Esophagus muscularis mucosa (tissue), 3 donors: ENCODE data around the gene TSHR.

Source experiments
- CTCF ChIP-seq, 3 experiments: fragments of 200-600 bp in 2 of 3; fragments of 450-650 bp in 1 of 3; sonication (generic) in 2 of 3; IDR thresholded peaks; one replicate each; pipeline ENCODE4 v1.5.1; 2017 to 2019; ENCODE audit warnings: antibody characterized with exemption in 3 of 3, mild to moderate bottlenecking in 2 of 3, moderate library complexity in 1 of 3
- POLR2AphosphoS5 ChIP-seq, 2 donors: sonication (generic); formaldehyde crosslinking; IDR thresholded peaks; one replicate each; pipeline ENCODE4 v1.6.1; 2017; ENCODE audit warnings: antibody characterized with exemption in 2 of 2

GRCh38 chr14:81165188-81165587, 209.8 kb downstream of the TSHR start:
- TF ChIP-seq POLR2AphosphoS5 (IDR thresholded peaks at IDR 0.05) (no peak), CTCF (IDR thresholded peaks at IDR 0.05) (no peak)
